ENCODE measurements around the gene ZNF526.

The ZNF526 gene

DNA sequence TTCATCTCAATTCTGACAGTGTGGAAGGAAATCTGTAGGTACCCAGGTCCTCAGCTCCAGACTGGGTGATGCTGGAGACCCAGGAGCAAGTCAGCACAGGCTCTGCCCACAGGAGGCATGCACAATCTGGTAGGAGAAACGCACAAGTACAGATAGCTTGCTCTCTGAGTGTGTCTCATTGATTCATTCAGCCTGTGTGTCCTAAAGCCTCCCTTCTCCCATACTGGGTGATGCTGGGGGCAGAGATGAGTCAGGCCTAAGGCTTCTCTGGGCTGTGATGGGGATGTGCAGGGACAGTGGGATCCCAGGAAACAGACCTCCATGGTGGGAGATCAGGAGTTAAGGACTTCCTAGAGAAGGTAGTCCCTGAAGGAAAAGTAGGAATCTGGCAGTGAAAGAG, 6.8 kb downstream of the ZNF526 start:
- DNase-seq, result no peak

DNA sequence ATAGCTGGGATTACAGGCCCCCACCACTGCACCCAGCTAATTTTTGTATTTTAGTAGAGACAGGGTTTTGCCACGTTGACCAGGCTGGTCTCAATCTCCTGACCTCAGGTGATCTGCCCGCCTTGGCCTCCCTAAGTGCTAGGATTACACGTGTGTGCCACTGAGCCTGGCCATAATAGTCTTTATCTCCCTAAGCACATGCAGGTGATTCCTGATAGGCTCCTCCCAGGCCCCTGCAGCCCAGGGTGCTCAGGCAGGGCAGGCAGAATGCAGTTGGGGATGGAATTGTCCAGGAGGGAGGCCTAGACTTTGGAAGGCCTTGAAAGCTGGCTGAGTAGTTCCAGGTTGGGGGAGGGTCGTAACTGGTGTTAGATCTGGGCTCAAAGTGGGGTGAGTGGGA, 8.5 kb downstream of the ZNF526 start:
- no peak for DNase-seq

DNA sequence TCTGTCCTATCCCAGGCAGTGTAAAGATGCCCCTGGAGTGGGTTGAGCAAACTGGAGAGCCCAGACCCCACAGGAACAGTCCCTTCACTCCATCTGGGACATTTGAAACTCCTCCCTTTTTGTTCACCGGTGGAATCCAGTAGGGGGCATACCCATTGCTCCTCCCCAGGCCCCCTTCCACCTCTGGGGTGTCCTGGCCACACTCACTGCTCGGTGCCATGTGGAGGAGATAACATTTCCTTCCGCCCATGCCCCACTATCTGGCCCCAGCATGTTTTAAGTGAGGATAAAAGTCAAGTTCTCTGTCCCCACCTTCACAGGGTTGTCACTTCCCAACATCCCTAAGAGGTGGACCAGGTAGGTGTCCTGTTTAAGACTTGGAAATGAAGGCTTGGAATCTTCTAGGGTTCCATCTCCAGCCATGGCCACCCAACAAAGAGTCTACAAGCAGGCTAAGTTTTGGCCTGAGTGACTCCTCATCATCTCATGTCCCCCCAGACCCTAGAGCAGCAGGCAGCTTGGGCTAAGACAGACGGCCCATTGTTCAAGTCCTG, 9.3 kb downstream of the ZNF526 start:
- no peak for DNase-seq

DNA sequence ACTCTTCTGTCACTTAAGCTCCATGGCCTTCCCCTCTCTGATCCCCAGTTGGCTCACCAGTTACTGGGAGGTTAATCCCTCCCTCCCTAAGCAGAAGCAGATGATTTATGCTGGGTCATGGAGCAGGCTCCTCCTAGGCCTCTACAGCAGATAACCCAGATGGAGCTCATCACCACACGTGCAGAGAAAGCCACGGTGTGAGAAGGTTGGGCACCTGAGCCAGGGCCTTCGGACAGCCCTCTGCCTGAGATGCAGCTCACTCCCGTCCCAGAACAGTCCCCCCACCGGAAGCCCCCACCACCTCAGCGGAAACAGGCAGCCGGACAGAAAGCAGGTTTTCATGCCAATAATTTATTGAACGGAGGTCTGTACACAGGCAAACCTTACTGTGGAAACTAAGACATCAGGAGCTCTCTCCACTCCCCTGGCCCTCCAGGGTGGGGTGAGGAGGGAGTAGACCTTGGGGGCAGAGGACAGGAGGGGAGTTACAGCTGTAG, 9.8 kb downstream of the ZNF526 start:
- peak; percentile 16 for DNase-seq

DNA sequence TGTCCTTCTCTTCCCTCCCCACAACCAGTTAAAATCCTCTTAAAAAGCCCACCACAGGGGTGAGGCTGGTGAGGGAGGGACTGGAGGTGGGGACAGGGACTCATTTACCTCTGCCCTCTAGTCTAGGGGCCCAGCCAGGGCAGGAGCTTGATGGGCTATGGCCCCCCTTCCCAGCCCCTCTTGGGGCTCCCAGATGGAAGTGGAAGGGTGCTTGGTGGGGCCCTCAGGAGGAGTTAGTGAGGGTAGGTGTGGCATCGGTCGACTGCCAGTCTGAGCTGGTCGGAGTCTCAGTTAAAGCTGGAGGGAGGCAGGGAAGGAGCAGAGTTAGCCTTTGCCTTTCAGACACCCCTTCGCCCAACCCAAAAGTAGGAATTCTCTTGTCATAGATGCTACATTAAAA, 10.5 kb downstream of the ZNF526 start:
- DNase-seq, result no peak

DNA sequence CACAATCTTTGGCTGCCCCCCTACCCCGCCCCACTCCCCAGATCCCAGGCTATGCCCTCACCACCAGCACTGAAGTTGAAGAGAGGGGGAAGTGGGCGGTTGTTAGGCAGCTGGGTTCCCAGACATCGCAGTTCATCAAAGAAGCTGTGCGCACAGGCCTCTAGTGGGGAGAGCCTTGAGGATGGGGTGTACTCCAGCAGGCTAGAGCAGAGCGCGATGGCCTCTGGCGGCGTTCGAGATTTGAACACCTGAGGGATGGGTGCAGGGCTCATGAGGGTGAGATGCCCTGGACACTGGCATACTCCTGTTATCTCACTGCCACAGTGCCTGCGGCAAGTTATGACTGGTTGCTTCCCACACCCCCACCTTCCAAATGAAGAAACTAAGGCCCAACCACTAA, 12.3 kb downstream of the ZNF526 start:
- DNase-seq, result no peak

DNA sequence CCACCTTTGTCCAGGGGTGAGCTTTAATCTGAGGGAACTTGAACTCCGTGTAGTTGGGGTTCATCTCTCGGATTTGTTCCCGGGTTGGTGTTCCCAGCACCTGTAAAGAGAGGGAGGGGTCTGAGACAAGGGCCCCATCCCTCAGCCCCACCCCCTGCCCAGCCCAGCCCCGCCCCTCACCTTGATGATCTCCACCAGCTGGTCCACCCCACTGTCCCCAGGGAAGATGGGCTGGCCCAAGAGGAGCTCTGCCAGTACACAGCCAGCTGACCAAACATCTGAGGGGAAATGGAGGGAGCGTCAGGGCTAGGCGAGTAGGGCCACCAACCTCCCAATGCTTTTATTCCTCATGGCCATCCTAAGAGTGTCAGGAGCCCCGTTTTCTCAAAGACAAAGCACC, 13.0 kb downstream of the ZNF526 start:
- no peak for DNase-seq

DNA sequence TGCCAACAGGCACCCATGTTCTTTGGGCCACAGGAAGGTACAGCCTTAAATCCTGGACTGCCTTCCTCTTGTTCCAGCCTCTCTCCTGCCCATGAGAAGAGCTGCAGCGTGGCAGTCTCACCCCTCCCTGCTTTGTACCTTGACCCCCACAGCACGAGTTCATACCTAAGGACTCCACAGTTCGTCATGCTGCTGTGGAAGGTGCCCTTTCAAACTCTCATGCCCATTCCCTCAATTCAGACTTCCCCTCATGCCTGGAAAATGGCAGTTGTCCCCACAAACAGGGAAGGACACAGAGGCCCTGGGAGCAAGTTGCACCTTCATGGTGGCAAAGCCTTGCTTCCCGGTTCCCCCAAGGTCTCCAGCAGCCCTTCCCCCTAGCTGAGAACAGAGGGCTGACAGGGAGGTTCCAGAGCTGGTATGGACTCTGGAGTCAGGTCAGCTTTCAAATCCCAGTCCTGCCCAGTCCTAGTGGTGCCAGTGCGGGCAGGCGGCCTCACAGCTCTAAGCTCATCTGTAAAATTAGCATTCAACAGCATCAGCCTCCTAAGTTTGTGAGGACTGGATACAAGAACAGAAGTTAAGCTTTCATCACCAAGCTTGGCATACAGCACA, 13.7 kb downstream of the ZNF526 start:
- DNase-seq, result no peak

DNA sequence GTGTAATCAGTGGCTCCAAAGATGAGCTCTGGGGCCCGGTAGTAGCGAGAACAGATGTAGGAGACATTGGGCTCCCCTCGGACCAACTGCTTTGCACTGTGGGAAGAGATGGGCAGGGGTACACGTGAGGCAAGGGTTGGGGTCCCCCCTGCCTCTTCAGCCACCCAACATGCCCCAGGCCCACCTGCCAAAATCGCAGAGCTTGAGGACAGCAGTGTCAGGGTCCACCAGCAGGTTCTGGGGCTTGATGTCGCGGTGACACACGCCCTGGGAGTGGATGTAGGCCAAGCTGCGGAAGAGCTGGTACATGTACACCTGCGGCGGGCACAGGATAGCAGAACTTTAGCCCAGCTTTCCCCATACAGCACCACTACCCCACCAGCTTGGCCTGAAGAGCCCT, 14.3 kb downstream of the ZNF526 start:
- DNase-seq, result no peak

DNA sequence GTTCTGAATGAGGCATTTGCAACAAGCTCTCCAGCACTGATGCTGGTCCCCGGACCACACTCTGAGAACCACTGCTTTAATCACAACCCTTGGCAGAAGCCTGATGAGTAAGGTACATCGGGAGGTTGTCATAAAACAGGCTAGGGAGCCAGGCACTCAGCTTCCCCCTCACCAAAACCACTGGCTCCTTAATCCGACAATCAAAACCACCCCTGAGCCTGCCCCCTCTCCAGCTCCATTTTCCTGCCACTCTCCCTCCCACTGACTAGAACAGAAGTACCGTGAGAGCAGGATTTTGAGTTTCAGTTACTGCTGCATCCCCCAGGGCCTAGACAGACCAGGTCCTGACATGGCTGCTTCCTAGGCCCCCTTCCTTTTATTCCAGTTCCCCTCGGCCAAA, 15.1 kb downstream of the ZNF526 start:
- no peak for DNase-seq

DNA sequence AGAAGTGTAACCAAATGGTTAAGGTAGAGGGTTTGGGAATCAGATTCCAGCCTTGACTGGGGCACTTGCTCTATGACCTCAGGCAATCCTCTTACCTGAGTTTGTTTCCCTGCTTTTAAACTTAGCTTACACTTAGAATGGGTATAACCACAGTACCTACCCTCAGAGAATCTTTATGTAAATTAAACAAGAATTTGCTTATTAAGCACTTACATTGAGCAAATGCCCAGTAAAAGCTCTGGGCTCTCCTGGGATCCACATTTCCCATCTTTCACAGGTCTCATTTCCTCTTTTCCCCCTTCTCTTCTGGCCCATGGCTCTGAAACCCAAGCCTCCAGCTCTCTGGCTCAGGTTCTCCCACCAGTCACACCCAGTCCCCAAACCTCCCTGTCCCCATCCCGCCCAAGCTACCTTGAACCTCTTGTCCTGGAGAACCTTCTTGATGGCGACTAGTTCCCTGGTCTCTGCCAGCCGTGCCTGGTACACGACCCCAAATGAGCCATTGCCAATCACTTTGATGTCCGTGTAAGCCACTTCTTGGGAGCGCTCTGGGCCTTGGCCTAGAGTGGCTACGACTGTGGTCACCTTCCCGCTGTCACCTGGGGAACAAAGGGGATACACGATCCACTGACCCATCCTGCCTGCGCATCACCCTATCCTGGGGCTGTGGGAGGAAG, 19.6 kb downstream of the ZNF526 start:
- no peak for DNase-seq

DNA sequence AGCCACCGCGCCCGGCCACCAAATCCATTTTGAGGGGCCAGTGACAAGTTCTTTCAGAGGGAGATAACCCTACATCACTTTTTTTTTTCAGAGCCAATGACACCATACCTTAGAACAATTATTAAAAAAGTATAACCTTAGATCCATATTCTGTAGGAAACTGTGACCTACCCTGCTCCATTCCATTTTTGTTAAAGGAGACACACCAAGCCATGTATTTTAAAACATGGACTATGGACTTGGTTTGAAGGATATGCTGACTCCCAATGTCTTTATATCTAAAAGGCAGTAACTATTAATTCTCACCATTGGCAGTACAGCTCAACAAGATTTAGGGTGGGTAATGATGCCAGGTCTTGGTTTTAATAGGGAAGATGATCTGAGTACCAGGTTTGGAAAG, 21.2 kb downstream of the ZNF526 start:
- DNase-seq, result no peak

DNA sequence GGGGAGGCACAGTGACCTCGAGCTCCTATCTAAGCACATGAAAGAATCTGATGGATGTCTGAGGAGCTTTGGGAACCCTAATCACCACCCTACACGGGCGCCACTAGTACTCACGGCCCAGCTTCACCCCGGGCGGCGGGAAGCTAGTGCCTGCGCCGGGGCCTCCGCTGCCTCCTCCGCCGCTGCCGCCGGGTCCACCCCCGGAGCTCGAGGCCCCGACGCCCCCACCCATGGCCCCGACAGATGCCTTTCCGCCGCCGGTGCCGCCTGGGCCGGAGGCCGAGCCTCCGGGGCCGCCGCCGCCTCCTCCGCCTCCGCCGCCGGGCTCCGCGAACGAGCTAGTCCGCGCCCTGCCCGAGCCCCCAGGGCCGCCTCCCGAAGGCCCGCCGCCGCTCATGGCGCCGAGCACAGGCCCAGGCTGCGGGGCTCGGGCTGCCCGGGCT, 22.0 kb downstream of the ZNF526 start:
- DNase-seq, result peak; percentile 13

DNA sequence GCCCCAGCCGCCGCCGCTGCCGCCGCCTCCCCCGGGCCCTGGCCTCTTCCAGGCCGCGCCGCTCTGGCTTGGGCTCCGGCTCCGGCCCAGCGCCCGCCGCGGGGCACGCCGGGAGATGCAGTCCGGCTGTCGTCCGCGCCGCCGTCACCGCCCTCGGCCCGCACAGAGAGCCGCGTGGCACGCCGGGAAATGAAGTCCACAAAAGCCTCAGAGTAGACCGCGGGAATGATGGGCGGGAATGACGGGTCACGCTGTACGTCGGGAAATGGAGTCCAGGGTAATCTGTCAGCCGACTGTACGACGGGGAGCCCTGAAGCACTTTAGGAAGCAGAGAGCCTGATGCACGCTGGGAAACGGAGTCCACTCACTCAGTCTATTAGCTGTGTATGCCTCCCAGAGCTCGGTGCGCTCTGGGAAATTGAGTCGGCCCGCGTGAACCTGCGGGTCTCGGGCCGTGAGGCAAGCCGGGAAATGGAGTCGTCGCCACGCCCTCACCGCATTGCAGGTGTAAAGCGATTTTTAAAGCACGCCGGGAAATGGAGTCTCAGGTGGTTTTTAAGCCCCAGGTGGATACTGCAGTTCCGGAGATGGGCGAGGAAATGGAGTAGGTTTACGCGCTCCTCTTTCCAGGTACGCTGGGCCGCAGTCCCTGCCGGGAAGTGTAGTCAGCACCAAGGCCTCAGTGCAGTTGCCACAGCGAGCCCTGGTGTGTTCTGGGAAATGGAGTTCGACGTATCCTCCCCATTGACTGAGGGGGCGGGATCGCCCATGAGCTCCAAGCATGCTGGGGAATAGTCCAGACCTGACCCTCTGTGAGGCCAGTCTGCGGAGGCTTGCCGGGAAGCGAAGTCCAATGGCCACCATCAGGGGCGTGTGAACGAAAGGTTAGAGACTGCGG, 22.6 kb downstream of the ZNF526 start, which contains the start of gene GSK3A:
TSS of gene GSK3A (minus strand) at position 91 of the 898 bp plus-strand sequence. CDS start 137 bp downstream, outside the sequence.
- DNase-seq, result peak; percentile 99

DNA sequence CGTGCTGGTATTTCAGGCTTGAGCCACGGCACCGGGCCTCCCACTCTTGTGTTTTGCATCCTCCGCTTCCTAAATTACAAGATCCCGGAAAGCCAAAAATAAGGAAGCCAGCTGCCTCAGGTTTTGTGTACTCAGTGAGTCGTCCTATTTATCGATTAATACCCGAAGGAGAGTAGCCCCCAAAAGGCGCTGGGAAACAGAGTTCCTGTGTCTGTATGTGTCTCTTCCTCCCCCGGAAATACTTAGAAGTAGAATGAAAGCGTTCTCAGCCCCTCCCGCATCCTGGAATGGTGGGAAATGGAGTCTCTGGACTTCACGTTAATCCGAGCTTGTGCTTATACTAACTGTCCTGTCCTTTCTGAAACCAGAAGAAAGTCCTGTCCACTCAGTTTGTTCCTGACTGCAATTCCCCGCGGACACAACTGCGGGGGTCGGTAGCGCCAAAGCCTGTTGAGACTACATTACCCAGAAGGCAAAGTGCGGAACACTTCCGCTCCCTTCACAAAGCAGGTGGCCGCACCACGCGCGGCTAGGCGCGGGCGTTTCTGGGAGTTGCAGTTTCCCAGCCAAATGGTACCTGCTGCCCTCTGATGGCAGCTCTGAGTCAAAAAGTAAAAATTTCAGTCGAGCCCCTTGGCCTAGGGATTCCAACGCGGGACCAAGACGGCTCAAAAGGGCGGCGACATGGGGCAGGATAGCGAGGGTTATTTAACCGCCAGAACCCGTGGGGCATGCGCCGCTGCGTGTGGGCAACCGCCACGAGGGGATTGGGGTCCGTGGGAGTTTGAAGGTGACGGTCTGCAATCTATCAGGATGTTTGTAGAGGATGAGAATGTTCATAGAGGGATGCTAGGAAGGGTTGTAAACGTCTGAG, 24.5 kb downstream of the ZNF526 start:
- peak; percentile 97 for DNase-seq

DNA sequence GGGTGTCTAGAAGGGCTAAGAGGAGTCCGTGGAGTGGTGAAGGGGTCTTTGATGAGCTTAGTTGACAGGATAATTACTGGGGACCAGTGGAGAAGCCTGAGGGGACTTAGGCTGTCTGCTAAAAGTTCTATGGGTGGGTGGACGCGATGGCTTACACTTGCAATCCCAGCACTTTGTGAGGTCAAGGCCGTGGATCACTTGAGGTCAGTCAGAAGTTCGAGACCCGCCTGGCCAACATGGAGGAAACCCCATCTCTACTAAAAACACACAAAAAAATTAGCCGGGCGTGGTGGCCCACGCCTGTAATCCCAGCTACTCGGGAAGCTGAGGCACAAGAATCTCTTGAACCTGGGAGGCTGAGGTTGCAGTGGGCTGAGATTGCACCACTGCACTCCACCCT, 25.1 kb downstream of the ZNF526 start:
- no peak for DNase-seq

DNA sequence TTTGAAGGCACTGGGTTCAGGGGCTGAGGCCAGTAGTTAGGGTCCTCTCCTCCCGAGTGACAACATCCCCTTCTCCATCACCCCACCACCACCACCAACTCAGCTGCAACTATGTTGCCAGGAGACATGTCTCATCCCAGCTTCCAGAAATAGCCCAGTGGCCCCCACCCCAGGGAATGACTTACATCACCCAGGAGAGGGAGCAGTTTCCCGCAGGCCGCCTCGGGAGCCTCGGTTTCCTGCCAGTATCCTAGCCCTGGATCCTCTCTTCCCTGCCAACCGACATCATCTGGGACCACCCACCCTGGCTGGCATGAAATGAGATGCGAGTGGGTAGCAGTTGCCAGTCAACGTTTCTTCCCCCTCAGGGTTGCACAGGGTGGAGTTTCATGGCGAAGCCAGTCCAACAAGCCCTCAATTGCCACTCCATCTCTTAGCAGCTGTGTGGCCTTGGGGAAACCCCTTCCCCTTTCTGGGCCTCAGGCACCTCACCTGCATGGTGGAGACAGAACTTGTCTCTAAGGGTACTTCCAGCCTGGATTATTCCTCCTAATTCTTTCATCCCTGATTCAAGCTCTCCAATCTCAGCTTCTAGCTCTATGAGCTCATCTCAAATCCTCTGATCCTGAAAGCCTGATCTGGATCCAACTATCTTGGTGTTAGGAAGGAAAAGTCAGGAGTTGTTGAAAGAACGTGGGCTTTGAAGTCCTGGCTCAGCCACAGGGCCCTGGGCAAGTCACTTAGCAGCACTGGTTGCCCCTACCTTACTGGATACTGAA, 26.2 kb downstream of the ZNF526 start:
- DNase-seq, result peak; percentile 52

DNA sequence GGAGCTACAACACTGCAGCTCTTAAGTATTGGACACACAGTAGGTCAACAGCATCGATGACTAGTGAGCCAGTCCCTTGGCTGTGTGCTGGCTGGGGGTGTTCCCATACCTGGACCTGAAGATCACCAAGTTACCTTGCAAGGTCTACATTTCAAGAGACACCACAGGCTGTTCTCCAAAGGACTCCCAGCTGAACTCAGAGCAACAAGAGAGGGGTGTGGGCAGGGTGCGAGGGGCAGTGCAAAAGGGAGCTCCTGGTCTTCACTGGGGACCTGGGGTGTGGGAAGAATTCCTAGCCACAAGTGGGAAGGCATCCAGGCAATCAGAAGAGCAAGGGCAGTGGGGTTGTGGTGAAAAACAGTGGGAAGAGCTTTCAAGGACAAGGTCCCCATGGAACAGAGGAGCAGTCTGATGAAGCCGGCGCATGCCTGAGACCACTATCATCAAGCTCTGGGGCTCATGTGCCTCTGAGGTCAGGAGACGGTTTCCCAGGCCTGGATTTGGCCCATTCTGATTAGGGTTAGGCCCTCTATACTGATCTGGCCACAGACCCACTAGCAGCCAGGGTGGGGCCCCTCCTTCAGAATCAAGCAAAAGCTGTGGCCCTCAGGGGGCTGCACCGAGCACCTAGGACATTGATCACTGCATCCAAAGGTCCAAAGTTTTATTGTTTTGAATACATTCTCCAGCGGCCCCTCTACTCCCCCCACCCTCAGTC, 27.0 kb downstream of the ZNF526 start:
- DNase-seq, result peak; percentile 18

DNA sequence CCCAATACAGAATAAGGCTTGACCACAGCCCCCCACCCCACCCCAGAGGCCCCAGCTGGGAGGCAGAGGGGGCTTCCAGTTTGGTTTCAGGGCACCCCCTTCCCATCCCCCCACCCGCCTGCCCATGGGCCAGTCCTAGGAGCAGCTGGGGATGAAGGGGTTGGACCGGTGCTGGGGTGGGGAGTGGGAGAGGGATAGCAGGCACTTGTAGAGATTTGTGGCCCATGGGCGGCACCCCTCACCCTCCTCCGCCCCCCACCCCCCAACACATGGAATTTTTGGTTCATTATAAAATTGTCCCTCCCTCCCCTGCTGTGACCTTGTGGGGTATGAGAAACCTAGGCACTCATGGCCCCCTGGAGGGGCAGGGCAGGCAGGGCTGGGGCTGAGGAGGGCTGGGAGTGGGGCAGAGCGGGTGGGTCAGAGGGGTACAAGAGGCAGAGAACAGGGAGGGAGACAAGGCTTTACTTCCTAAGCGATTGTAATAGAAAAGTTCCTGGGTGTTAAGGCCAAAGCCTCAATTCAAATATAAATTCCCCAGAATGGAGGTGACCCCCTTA, 27.6 kb downstream of the ZNF526 start:
- DNase-seq, result no peak

All from retina (tissue), 1 donor.